Measurements from ENCODE around the gene NOS2.

DNA sequence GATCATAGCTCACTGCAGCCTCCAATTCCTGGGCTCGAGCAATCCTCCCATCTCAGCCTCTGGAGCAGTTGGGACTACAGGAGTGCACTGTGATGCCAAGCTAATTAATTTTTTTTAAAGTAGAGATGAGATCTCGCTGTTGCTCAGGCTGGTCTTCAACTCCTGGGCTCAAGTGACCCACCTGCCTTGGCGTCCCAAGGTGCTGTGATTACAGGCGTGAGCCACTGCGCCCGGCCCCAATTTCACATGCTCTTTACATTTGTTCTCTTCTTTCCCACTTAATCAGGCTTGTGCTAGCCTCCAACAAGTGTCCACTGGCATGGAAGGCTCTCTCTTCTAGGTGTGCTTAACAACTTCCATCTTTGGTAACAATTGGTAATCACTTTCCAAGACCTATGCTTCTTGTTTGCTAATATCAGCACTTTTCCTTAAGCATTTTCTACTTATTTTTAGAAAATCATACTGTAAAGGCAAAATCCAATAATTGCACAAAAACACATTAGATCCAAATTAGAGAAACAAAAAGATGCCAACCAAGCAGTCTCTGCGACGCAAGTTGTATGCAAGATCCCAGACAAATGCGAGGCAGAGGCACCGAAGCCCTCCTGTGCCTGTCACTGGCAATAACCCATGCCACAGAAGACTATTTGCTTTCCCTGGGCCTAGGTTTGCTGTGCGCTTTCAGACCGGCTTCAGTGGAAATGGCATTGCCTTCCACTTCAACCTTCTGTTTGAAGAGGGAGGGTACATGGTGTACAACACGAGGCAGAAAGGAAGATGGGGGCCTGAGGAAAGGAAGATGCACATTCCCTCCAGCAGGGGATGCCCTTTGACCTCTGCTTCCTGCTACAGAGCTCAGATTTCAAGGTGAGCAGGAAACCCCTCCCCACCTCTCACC, 52.6 kb downstream of the NOS2 start:
- TF ChIP-seq CTCF (IDR thresholded peaks at IDR 0.05) (peak in 3 of 5 experiments; percentile 12 to 33 (median 15)), POLR2A (IDR thresholded peaks at IDR 0.05) (no peak), POLR2AphosphoS5 (IDR thresholded peaks at IDR 0.05) (no peak), EP300 (IDR thresholded peaks at IDR 0.05; ENCODE audit: low read depth) (no peak)

All from transverse colon (tissue), 4 donors.